ENCODE measurements around the gene KCNE4. TPM values are rescaled to one million over a fixed set of nuclear protein-coding genes. Genes with fewer than 3 reads are reported as not detected.
A peak's percentile ranks its signal among the peaks of the same experiment; 100 is the strongest.

The KCNE4 gene
- total RNA-seq, 6 experiments from 2014 or later, result 4.6 to 10.5 (median 5.0) TPM

DNA sequence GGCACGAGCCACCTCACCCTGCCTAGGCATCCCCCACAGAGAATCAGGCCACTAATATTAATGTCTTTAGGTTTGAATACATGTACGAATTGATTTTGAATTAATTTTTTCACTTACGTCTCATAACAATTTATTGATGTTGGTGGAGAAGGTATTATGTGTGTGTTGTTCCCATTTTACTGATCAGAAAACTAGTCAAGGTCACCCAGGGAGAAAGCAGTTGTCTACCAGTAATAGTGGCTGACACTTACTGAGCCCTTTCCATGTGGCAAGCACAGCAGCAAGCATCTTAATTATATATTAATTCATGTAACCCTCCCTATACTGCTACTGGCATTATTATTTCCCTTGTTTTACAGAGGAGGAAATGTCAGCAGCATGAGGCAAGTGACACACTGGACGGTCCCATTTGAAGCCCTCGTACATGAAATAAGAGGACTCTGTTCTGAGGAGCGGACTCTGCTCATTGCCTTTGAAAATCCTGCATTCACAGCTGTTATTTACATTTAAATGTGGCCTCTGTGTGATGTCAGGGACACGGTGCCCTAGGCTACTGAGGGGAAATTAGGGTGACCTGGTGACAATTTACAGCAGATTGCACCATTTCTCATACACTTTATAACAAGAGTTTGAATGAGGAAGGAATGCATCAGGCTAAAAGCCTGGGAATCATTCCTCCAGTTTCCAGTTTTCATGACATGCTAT lies 30.9 kb upstream of the KCNE4 start:
- peaks cover 8% of the 10 kb centered on the region for H3K36me3 Mint-ChIP-seq (ENCODE audit: low read depth)
- no peak overlapping the region for H3K4me3 Mint-ChIP-seq
- peaks cover 7% of the 10 kb centered on the region for H3K4me1 Mint-ChIP-seq (ENCODE audit: low read depth)
- peaks cover 5% of the 10 kb centered on the region; the same call in 1 of the 2 replicates for H3K27me3 Mint-ChIP-seq (ENCODE audit: insufficient read depth)
- no peak for TF ChIP-seq CTCF (IDR thresholded peaks at IDR 0.05)
- H3K27ac Mint-ChIP-seq, result no peak overlapping the region
- DNase-seq, result no peak
- H3K9me3 Mint-ChIP-seq, result no peaks in the 10 kb centered on the region

- Mint-ChIP-seq H3K27ac (peak overlapping the region; percentile 71), H3K36me3 (ENCODE audit: low read depth) (peaks cover under 1% of the 10 kb centered on the region), H3K9me3 (peaks cover 2% of the 10 kb centered on the region), H3K4me1 (ENCODE audit: low read depth) (peaks cover 22% of the 10 kb centered on the region), H3K27me3 (ENCODE audit: insufficient read depth) (no peaks in the 10 kb centered on the region), H3K4me3 (no peak overlapping the region)
- no peak for DNase-seq
- no peak for TF ChIP-seq CTCF (IDR thresholded peaks at IDR 0.05)
Measured at GRCh38 chr2:223026357-223027110, 25.5 kb upstream of the KCNE4 start.

GRCh38 chr2:223027442-223027841 lies 24.5 kb upstream of the KCNE4 start:
- peaks cover 9% of the 10 kb centered on the region for H3K36me3 Mint-ChIP-seq (ENCODE audit: low read depth)
- no peaks in the 10 kb centered on the region for H3K27me3 Mint-ChIP-seq (ENCODE audit: insufficient read depth)
- no peak overlapping the region for H3K4me3 Mint-ChIP-seq
- peak; percentile 63 for DNase-seq
- H3K4me1 Mint-ChIP-seq (ENCODE audit: low read depth), result peaks cover 25% of the 10 kb centered on the region
- TF ChIP-seq CTCF (IDR thresholded peaks at IDR 0.05), result no peak
- peak overlapping the region; percentile 70 for H3K27ac Mint-ChIP-seq
- H3K9me3 Mint-ChIP-seq, result peaks cover 11% of the 10 kb centered on the region

- no peak overlapping the region for H3K4me3 Mint-ChIP-seq
- peaks cover 26% of the 10 kb centered on the region for H3K36me3 Mint-ChIP-seq (ENCODE audit: low read depth)
- no peak overlapping the region for H3K27ac Mint-ChIP-seq
- no peak for DNase-seq
- no peaks in the 10 kb centered on the region for H3K27me3 Mint-ChIP-seq (ENCODE audit: insufficient read depth)
- peaks cover 44% of the 10 kb centered on the region for H3K4me1 Mint-ChIP-seq (ENCODE audit: low read depth)
- H3K9me3 Mint-ChIP-seq, result peaks cover 29% of the 10 kb centered on the region
- TF ChIP-seq CTCF (IDR thresholded peaks at IDR 0.05), result no peak
Measured at GRCh38 chr2:223029287-223029686, 22.7 kb upstream of the KCNE4 start.

DNA sequence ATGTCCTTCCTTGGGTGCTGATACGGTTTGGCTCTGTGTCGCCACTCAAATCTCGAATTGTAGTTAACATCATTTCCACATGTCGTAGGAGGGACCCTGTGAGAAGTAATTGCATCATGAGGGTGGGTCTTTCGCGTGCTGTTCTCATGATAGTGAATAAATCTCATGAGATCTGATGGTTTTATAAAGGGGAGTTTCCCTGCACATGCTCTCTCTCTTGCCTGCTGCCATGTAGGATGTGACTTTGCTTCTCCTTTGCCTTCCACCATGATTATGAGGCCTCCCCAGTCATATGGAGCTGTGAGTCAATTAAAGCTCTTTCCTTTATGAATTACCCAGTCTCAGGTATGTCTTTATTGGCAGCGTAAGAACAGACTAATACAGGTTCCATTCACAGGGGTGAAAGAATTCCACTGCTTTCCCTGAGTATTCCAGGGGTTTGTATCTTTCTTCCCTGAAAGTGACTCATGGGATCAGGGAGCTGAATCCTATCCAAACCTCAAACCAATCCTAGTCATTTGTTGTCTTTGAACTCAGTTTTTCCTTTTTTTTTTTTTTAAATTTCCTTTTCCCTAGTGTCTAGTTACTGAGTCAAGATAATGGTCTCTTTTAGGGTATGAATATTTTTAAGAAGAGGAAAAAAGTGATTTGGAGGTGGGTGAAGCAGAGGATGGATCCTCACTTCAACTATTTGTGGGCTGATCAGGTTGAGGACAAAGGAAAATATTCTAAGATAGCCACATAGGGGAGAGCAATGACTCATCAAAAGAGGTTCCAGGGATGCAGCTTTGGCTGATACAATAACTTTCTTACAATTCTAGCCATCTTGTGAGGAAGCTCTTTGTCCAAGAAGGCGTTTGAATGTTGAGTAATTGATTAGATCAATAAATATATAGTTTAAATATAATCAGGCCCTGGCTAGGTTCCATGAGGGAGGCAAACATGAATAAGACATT lies 19.5 kb upstream of the KCNE4 start:
- TF ChIP-seq CTCF (IDR thresholded peaks at IDR 0.05), result no peak
- Mint-ChIP-seq H3K27me3 (ENCODE audit: insufficient read depth) (no peaks in the 10 kb centered on the region), H3K4me3 (peak overlapping the region; percentile 3; the same call in 1 of the 2 replicates), H3K36me3 (ENCODE audit: low read depth) (peaks cover 26% of the 10 kb centered on the region), H3K27ac (peak overlapping the region; percentile 66), H3K9me3 (peaks cover 29% of the 10 kb centered on the region), H3K4me1 (ENCODE audit: low read depth) (peaks cover 50% of the 10 kb centered on the region)
- DNase-seq, result peak; percentile 23
